ENCODE data around the gene ZNF581.

ZNF581 gene

GRCh38 chr19:55650126-55650557 is 6.7 kb downstream of the ZNF581 start:
- no peak for DNase-seq

- no peak for DNase-seq
Measured at GRCh38 chr19:55650602-55651230, 7.3 kb downstream of the ZNF581 start.

GRCh38 chr19:55651236-55651635 is 7.8 kb downstream of the ZNF581 start:
- no peak for DNase-seq

- DNase-seq, result no peak
Measured at GRCh38 chr19:55652311-55653128, 9.1 kb downstream of the ZNF581 start.

GRCh38 chr19:55653651-55654322 is 10.3 kb downstream of the ZNF581 start:
- peak; percentile 99 for DNase-seq

- peak; percentile 99 for DNase-seq
Measured at GRCh38 chr19:55654323-55654867, 10.9 kb downstream of the ZNF581 start.

- peak; percentile 96 for DNase-seq
Measured at GRCh38 chr19:55654868-55655647, 11.6 kb downstream of the ZNF581 start, which contains the start of gene U2AF2. Gene U2AF2 (plus strand): TSS chr19:55655035. CDS start chr19:55655105, 70 bp downstream.

GRCh38 chr19:55655648-55656040 is 12.2 kb downstream of the ZNF581 start:
- DNase-seq, result no peak

- no peak for DNase-seq
Measured at GRCh38 chr19:55656552-55656951, 13.1 kb downstream of the ZNF581 start.

GRCh38 chr19:55656988-55657747 is 13.7 kb downstream of the ZNF581 start:
- DNase-seq, result no peak

- DNase-seq, result no peak
Measured at GRCh38 chr19:55658846-55659459, 15.5 kb downstream of the ZNF581 start.

- DNase-seq, result no peak
Measured at GRCh38 chr19:55659822-55660221, 16.4 kb downstream of the ZNF581 start.

GRCh38 chr19:55660404-55660803 is 17.0 kb downstream of the ZNF581 start:
- DNase-seq, result no peak

GRCh38 chr19:55660991-55661390 is 17.5 kb downstream of the ZNF581 start:
- DNase-seq, result no peak

- DNase-seq, result no peak
Measured at GRCh38 chr19:55661826-55662225, 18.4 kb downstream of the ZNF581 start.

GRCh38 chr19:55663846-55664536 is 20.5 kb downstream of the ZNF581 start:
- DNase-seq, result no peak

GRCh38 chr19:55666343-55667005 is 23.0 kb downstream of the ZNF581 start:
- DNase-seq, result no peak

- no peak for DNase-seq
Measured at GRCh38 chr19:55667006-55667381, 23.5 kb downstream of the ZNF581 start.

GRCh38 chr19:55667511-55667910 is 24.1 kb downstream of the ZNF581 start:
- DNase-seq, result no peak

- DNase-seq, result no peak
Measured at GRCh38 chr19:55667958-55668357, 24.5 kb downstream of the ZNF581 start.
